ENCODE data around the gene CHGA.

DNA sequence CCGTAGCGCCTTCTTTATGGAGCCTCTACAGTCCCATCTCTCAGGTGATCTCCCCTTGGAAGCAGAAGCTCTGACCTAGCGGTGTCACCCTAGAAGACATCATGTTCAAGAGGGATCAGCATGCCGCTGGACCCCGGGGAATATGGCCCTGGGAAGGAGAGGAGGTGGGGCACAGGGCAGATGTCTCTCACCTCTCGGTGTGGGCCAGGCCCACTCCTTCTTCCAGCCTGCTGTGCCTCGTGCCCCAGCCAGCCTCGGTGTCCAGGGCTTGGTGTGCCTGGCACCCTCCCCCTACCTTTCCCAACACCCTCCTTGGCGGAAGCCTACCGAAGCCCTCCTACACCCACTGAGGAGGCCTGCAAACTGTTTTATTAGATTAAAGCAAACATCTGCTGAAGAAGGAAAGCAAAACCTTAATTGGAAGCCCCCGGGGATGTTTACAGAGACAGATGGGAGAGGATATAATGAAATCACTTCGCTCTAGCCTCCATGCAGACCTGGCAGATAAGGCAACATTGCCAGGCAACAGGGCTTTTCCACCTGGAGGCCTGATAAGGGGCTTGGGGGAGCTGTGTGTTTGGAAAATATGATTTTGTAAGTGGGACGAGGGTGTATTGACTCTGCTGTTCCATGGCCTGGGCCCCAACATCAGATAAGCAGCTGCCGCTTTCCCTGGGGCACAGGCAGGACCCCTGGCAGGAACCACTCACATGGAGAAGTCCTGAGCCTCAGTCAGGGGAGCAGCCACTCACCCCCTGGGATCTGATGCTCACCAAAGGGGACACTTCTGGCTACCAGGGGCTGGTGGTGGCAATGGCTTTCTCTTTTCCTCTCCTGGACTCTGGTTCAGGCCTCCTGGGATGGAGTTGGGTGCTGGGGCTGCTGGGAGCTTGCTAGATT is 5.7 kb upstream of the CHGA start:
- TF ChIP-seq, protein P1, sequence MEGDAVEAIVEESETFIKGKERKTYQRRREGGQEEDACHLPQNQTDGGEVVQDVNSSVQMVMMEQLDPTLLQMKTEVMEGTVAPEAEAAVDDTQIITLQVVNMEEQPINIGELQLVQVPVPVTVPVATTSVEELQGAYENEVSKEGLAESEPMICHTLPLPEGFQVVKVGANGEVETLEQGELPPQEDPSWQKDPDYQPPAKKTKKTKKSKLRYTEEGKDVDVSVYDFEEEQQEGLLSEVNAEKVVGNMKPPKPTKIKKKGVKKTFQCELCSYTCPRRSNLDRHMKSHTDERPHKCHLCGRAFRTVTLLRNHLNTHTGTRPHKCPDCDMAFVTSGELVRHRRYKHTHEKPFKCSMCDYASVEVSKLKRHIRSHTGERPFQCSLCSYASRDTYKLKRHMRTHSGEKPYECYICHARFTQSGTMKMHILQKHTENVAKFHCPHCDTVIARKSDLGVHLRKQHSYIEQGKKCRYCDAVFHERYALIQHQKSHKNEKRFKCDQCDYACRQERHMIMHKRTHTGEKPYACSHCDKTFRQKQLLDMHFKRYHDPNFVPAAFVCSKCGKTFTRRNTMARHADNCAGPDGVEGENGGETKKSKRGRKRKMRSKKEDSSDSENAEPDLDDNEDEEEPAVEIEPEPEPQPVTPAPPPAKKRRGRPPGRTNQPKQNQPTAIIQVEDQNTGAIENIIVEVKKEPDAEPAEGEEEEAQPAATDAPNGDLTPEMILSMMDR (IDR thresholded peaks at IDR 0.05) = no peak
- TF ChIP-seq POLR2A (IDR thresholded peaks at IDR 0.05) (no peak), POLR2AphosphoS5 (IDR thresholded peaks at IDR 0.05; ENCODE audit: insufficient read depth in 1 of 2, low read depth in 1 of 2) (no peak)
